Left renal cortex interstitium (tissue), 4 donors: Measurements from ENCODE around the gene ZNF749. TPM values are rescaled to one million over a fixed set of nuclear protein-coding genes. Genes with fewer than 3 reads are reported as not detected.
A peak's percentile ranks its signal among the peaks of the same experiment; 100 is the strongest.
"Not testable (repeated sequence)": the region's sequence is repeated elsewhere in the genome, so short reads cannot be mapped to it uniquely, and the experiment has no call there.

Source experiments
- DNase-seq, 4 donors: peaks; one replicate each; pipeline ENCODE4 v3.0.0-alpha.2; 2013; ENCODE audit warnings: low read depth in 4 of 4, low spot score in 2 of 4, missing footprints in 1 of 4
- polyA plus RNA-seq, 4 donors: library from polyadenylated mRNA; unstranded; fragments of 120-200 nt; gene quantifications; one replicate each; pipeline ENCODE4 v1.2.1, GENCODE V29; 2013; ENCODE audit not compliant: insufficient read length in 4 of 4

Gene ZNF749
- polyA plus RNA-seq, 4 donors: 10.0 to 17.1 (median 16.1) TPM

DNA sequence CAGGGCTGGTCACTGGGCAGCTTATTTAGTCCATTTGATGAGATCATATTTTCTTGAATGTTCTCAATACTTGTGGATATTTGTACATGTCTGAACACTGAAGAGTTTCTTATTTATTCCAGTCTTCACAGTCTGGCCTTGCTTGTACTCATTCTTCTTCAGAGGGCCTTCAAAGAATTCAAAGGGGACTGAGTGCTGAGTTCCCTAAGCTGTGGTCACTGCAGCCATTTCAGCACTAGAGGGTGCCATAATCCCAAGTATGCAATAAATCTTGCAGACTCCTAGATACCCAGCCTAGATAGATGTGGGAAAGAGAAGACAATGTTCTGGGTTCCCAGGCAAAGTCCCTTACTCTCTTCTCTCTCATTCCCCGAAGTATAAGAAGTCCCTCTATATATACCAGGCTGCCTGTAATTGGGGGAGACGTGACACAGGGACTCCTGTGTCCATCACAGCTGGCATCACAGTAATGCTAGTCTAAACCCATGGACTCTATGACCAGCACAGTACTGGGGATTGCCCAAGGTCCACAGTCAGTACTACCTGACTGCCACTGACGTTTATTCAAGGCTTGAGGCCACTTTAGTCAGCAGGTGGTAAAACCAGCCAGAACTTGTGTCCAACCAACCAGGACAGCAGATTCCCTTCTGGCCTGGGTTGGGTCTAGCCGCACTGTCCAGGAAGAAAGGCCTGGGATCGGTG lies 30.7 kb downstream of the ZNF749 start:
- no peak for DNase-seq

- no peak for DNase-seq
These were observed 31.4 kb downstream of the ZNF749 start for GRCh38 chr19:57466489-57466888.

- DNase-seq: no peak
These were observed 38.5 kb downstream of the ZNF749 start for GRCh38 chr19:57473646-57474045.

DNA sequence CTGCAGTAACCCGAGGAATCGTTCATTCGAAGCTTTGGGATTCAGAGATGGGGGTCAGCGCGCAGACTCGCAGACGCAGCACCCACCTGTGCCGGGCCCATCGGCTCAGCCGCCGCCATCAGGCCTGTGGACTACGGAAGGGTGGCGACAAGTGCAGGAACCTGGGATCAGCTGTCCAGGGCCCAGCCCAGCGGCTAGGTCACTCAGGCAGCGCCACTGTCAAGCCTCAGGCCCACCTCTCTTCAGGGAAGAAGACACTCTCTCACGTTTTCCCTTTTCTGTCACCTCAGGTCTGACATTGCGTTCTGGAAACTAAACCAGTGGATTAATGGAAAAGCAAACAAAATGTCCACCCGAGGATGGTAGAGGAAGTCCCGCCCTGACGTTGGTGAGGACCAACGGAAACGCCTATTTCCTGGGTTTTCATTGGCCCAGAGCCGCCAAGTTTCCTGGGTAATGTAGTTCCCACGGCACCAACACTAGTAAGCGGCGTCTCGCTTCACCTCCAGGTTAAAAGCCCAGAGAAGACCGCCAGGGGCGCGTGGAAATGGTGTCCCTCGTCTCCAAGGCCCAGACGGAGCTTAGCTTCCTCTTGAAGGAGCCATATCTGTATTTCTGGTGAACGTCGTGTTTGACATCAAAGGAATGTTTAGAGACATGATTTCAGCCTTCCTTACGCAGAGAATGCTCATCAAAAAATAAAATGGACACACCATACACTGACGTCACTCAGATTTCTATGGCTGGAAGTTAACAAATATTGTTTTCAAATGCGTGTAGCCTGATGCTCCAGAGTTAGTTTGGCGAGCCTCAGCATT lies 42.3 kb downstream of the ZNF749 start, which contains the start of gene ZNF772:
ZNF772 (minus strand) TSS at position 376 of the 818 bp plus-strand sequence; CDS start at position 119, 257 bp downstream.
- peak; percentile 86 to 95 (median 89) for DNase-seq

DNA sequence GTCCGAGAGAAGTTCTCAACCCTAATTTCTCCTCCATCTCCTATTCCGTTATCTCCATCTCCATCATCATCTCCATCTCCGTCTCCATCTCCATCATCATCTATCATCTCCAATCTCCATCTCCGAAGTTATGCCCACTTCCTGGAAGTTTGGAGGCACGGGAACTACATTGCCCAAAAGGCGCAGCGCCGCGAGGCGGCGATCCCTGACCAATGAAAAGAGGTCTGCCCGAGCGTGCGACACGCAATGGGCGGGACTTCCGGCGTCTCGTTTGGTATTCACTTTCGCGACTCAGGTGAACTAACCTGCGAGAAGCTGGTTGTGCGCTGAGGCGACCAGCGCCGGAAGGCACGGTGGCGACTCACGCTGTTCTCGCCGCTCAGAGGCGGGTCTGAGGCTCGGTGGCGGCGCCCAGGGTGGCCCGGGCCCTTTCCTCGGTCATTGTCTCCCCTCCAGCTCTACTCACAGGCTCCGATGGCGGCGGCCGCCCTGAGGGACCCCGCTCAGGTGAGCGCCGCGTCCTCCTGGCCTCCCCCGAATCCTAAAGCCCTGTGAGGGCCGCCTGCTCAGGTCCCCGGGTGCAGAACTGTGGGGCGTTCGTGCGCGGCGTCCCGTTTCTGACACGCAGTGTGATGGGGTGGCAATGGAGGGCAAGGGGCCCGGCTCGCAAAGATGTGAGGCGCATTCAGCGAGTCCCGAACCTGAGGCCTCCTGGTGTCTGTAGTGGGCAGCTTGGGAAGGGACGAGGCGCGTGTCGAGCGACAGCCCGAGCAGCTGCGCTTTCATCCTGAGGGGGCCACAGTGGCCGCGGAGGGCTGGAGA lies 52.6 kb downstream of the ZNF749 start, which contains the start of gene ZNF419:
ZNF419 (plus strand) TSS at position 274 of the 822 bp plus-strand sequence; CDS start at position 475, 201 bp downstream.
- peak; percentile 79 to 90 (median 84) for DNase-seq

DNA sequence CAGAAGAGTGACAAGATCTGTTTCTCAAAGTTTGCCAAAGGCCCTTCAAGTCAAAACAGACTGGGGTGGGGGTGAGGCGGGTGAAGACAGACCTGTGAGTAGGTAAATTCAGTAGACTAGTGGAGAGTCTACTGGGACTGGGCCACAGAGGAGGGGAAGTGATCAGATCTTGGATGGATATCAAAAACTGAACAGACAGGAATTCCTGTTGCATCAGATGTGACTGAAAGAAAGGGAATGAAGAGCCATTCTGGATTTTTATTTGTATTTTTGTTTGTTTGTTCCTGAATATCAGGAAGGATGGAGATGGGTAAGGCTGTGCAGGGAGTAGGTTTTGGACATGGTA lies 53.1 kb downstream of the ZNF749 start:
- not testable (repeated sequence) for DNase-seq

Other genes starting within 250 kb of the ZNF749 start
- gene ZNF264, start 243.8 kb upstream of the ZNF749 start, polyA plus RNA-seq: 10 to 100 TPM; 15.6 to 24.3 (median 20.6) TPM
- 1 to 10 TPM; 1.8 to 6.8 (median 2.3) TPM for gene AURKC, start 204.3 kb upstream of the ZNF749 start, polyA plus RNA-seq
- gene ZNF805, start 194.7 kb upstream of the ZNF749 start, polyA plus RNA-seq: 1 to 10 TPM; 5.0 to 7.0 (median 5.6) TPM
- 1 to 10 TPM; 1.4 to 5.5 (median 3.4) TPM for gene ZNF460, start 154.8 kb upstream of the ZNF749 start, polyA plus RNA-seq
- gene ZNF543, start 114.9 kb upstream of the ZNF749 start, polyA plus RNA-seq: 1 to 10 TPM; 8.3 to 9.2 (median 8.7) TPM
- gene ZNF304, start 84.1 kb upstream of the ZNF749 start, polyA plus RNA-seq: 10 to 100 TPM; 16.5 to 17.9 (median 17.4) TPM
- gene TRAPPC2B, start 71.8 kb upstream of the ZNF749 start, polyA plus RNA-seq: 10 to 100 TPM; 12.5 to 23.9 (median 16.0) TPM
- 1 to 10 TPM; 4.5 to 9.8 (median 6.6) TPM for gene ZNF547, start 71.8 kb upstream of the ZNF749 start, polyA plus RNA-seq
- gene ZNF548, start 45.5 kb upstream of the ZNF749 start, polyA plus RNA-seq: 10 to 100 TPM; 17.7 to 41.3 (median 22.9) TPM
- gene ZNF17, start 24.2 kb upstream of the ZNF749 start, polyA plus RNA-seq: 10 to 100 TPM in 3 of 4 donors, 1 to 10 TPM in 1; 8.9 to 16.1 (median 12.8) TPM
- 1 to 10 TPM; 1.9 to 7.7 (median 3.7) TPM for gene VN1R1, start 21.8 kb downstream of the ZNF749 start, polyA plus RNA-seq
- gene ZNF772, start 42.2 kb downstream of the ZNF749 start, polyA plus RNA-seq: 10 to 100 TPM; 18.8 to 24.2 (median 20.3) TPM
- 10 to 100 TPM; 13.0 to 29.3 (median 24.2) TPM for gene ZNF419, start 52.4 kb downstream of the ZNF749 start, polyA plus RNA-seq
- 10 to 100 TPM; 11.2 to 16.9 (median 12.3) TPM for gene ZNF773, start 64.6 kb downstream of the ZNF749 start, polyA plus RNA-seq
- 10 to 100 TPM; 11.7 to 19.5 (median 14.2) TPM for gene ZNF549, start 92.0 kb downstream of the ZNF749 start, polyA plus RNA-seq
- 10 to 100 TPM; 18.0 to 26.0 (median 23.0) TPM for gene ZNF550, start 124.5 kb downstream of the ZNF749 start, polyA plus RNA-seq
- 1 to 10 TPM; 7.9 to 9.4 (median 8.0) TPM for gene ZNF416, start 143.6 kb downstream of the ZNF749 start, polyA plus RNA-seq
- 10 to 100 TPM; 17.4 to 18.6 (median 18.2) TPM for gene ZIK1, start 148.8 kb downstream of the ZNF749 start, polyA plus RNA-seq
- 1 to 10 TPM; 4.3 to 6.8 (median 5.5) TPM for gene ZNF530, start 164.6 kb downstream of the ZNF749 start, polyA plus RNA-seq
- gene ZNF134, start 178.9 kb downstream of the ZNF749 start, polyA plus RNA-seq: 10 to 100 TPM; 25.9 to 29.9 (median 27.3) TPM
- gene ZNF211, start 197.8 kb downstream of the ZNF749 start, polyA plus RNA-seq: 10 to 100 TPM; 24.5 to 49.8 (median 40.5) TPM
- under 1 TPM in 3 of 4 donors, not detected in 1; 0.09 to 0.16 (median 0.11) TPM for gene ZSCAN4, start 233.6 kb downstream of the ZNF749 start, polyA plus RNA-seq
- 10 to 100 TPM; 11.6 to 20.3 (median 14.3) TPM for gene ZNF551, start 246.7 kb downstream of the ZNF749 start, polyA plus RNA-seq